D721Med (cell line): ENCODE data around the gene PPP1R27.

Experiments used
- DNase-seq: peaks from one replicate; pipeline ENCODE4 v3.0.0; 2011; ENCODE audit warnings: low spot score; ENCODE audit not compliant: insufficient read length
- FAIRE-seq: peaks from 2 replicates; lab custom pipeline; 2011; peaks lifted over from hg19 to GRCh38; lab: Jason Lieb, UNC
- TF ChIP-seq, protein P1 (sequence below): IDR thresholded peaks from 2 replicates; pipeline ENCODE4 v1.5.1; 2012; ENCODE audit warnings: mild to moderate bottlenecking, control low read depth; ENCODE audit not compliant: insufficient read depth; ENCODE audit errors: missing control alignments

The PPP1R27 gene

DNA sequence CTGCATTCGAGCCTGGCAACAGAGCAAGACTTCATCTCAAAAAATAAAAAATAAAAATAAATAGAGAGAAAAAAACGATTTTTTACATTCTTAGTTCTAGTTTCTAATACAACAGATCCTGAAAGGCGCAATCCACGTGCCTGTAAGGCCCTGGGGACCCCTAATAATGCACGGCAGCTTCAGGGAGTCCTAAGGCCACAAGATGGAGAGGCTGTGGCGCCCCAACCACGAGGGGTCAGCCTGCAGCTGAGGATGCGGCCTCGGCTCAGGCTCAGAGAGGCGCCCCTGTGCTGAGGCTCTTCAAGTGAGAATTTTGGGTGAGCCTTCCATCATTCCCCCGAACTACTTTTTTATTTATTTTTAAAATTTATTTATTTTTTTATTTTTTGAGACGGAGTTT lies 14.6 kb upstream of the PPP1R27 start:
- no peak for FAIRE-seq
- TF ChIP-seq, protein P1, sequence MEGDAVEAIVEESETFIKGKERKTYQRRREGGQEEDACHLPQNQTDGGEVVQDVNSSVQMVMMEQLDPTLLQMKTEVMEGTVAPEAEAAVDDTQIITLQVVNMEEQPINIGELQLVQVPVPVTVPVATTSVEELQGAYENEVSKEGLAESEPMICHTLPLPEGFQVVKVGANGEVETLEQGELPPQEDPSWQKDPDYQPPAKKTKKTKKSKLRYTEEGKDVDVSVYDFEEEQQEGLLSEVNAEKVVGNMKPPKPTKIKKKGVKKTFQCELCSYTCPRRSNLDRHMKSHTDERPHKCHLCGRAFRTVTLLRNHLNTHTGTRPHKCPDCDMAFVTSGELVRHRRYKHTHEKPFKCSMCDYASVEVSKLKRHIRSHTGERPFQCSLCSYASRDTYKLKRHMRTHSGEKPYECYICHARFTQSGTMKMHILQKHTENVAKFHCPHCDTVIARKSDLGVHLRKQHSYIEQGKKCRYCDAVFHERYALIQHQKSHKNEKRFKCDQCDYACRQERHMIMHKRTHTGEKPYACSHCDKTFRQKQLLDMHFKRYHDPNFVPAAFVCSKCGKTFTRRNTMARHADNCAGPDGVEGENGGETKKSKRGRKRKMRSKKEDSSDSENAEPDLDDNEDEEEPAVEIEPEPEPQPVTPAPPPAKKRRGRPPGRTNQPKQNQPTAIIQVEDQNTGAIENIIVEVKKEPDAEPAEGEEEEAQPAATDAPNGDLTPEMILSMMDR = no peak
- DNase-seq = no peak

DNA sequence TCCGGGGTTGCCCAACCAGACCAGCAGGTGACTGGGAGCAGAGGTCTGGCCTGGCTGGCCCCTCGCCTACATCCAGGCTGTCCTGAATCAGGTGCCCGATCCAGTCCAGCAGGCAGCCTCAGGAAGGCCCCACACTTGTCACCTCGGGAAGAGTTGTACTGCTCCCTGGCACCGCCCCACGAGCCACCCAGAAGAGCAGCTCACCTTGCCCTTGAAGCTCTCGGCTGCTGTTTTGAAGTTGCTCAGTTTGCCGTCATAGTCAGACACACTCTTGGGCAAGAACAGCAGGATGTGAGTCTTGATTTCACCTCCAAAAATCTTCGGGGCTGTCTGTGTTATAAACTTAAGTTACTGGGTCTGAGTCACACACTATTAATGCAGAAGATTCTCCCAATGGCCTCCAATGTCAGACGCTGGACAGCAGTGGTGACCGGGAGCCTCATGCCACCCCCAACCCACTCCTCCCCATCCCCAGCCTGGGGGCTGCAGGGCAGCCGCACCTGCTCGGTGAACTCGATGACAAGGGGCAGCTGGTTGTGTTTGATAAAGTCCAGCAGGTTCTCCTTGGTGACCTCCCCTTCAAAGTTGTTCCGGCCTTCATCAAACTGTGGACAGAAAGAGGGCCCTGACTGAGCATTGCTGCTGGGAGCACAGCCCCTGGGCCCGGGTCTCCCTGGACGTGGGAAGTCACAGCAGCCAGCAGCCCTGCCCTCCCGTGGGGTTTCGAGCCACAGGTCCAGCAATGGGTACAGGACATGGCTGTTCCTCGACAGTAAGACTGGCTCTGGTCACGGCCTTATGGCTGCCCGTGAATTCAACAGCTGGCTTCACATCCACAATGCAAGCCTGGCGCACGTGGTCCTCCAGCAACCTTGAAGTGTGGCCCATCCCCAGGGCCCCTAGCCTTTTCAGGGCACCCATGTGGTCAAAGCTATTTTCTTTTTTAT lies 12.2 kb upstream of the PPP1R27 start:
- FAIRE-seq = no peak
- no peak for DNase-seq
- TF ChIP-seq, protein P1 = no peak

DNA sequence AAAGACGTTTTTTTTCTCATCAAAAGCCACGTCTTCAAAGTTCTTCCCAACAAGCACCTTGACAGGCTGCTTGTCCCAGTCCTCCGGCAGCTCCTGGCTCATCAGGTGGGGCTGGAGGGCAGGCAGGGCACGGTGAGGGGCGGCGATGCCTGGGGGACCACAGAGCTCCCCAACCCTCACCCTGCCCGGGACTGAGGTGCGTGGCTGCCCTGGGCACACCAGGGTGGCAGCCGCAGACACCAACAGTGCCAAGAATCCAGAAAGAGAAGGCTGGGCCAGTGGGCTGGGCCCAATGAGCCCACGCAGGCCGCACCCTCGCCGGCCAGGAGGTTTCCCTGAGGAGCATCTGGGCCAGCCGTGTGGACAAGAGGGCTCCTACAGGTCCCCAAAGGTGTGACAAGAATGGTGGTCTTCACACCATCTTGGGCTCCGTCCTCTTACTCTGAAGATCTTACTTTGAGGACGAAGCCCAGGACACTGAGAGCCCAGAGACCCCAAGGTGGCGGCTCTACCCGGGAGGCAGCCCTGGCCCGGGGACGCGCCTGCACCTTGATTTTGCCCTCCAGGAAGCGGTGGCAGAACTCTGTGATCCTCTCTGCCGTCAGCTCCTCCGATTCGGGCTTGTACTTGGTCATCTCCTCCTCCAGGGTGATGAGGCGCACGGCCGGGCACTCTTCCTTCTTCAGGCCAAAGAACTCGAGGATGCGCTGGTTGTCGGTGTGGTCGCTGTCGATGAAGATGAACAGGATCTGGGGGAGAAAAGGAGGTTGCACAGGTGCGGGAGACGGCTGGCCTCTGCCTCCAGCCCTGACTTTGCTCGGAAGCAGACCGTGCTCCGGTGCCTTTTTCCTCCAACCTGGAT lies 11.3 kb upstream of the PPP1R27 start:
- DNase-seq (no peak), FAIRE-seq (no peak)
- TF ChIP-seq, protein P1 = no peak

DNA sequence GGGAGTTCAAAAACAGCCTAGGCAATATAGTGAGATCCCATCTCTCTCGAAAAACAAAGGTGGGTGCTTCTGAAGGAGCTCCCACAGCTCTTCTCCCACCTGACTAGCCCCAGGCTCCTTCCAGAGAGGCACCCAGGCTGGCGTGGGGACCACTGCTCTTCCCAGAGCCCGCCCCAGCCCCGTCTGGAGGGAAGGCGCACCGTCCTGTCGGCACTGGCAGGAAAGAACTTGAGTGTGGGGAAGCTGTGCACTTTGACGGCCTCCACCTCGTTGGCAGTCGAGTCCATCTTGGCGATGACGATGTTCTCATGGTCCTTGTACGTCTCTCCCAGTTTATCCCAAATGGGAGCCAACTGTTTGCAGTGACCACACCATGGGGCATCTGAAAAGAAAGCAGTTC lies 10.5 kb upstream of the PPP1R27 start:
- TF ChIP-seq, protein P1 = no peak
- no peak for DNase-seq
- no peak for FAIRE-seq

DNA sequence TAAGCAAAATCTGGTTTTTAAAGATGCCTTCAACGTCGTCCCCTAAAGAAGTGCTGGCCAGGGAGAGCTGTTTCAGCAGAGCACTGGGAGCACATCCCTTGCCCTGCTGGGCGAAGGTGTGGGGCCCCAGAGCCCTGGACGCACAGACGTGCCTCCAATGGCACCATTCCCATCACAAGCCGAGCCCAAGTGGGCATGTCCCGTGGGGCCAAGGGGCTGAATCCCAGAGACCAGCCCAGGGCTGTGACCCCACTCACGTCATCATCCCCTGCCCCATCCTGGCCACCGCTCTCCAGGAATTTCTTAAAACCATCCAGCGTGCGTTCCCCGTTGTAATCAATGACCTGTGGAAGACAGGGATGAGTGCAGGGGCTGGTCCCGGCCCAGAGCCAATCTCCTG lies 10.0 kb upstream of the PPP1R27 start:
- DNase-seq (no peak), FAIRE-seq (no peak)
- TF ChIP-seq, protein P1 = no peak

DNA sequence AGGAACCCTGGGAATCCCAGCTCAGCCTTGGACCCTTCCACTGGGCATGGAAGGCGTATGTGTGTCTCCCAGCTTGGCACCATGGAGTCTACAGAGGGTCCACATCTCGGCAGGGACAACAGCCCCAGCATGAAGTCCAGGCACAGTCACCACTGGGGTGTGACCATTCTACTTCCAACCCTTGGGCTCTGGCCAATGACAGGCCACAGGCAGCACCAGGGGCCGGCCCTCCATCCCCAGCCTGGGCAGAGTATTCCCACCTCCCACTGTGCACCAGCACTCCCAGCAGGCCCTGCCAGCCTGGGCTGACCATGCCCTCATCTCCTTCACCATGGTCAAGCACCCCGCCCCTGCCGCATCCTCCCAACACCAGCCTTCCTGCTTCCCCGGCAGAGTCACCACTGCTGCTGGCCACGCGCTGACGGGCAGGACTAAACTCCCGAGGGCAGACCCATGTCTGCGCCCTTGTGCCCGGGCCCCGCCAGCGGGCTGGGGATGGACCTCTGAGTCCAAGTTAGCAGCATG lies 9.5 kb upstream of the PPP1R27 start:
- FAIRE-seq = no peak
- TF ChIP-seq, protein P1 = no peak

More for the DNA sequence above, 9.5 kb upstream of the PPP1R27 start:
- DNase-seq = no peak
